Panc1 (cell line): Measurements from ENCODE around the gene UNC13B.

Experiments
- POLR2AphosphoS5 ChIP-seq: IDR thresholded peaks from 2 replicates; pipeline ENCODE4 v1.6.1; 2012; ENCODE audit warnings: mild to moderate bottlenecking, low read depth, low read length, moderate library complexity
- SIN3A ChIP-seq: IDR thresholded peaks from 2 replicates; pipeline ENCODE4 v1.6.1; 2012; ENCODE audit warnings: low read depth, mild to moderate bottlenecking, low read length, moderate library complexity, borderline replicate concordance; ENCODE audit not compliant: insufficient read depth
- TCF7L2 ChIP-seq: IDR thresholded peaks from 2 replicates; pipeline ENCODE4 v1.6.1; 2011; ENCODE audit warnings: mild to moderate bottlenecking, low read depth, low read length, inconsistent platforms
- TF ChIP-seq, protein P1 (sequence below): fragments of 450-650 bp; IDR thresholded peaks from 2 replicates; pipeline ENCODE4 v1.5.1; 2017; ENCODE audit warnings: mild to moderate bottlenecking
- TF ChIP-seq, protein P2 (sequence below), 2 experiments: IDR thresholded peaks; 2 replicates each; pipeline ENCODE4 v1.6.1; 2011 to 2012; ENCODE audit warnings: low read depth in 2 of 2, control low read depth in 1 of 2, low read length in 1 of 2, mild to moderate bottlenecking in 1 of 2, moderate library complexity in 1 of 2; ENCODE audit not compliant: insufficient read depth in 1 of 2

DNA sequence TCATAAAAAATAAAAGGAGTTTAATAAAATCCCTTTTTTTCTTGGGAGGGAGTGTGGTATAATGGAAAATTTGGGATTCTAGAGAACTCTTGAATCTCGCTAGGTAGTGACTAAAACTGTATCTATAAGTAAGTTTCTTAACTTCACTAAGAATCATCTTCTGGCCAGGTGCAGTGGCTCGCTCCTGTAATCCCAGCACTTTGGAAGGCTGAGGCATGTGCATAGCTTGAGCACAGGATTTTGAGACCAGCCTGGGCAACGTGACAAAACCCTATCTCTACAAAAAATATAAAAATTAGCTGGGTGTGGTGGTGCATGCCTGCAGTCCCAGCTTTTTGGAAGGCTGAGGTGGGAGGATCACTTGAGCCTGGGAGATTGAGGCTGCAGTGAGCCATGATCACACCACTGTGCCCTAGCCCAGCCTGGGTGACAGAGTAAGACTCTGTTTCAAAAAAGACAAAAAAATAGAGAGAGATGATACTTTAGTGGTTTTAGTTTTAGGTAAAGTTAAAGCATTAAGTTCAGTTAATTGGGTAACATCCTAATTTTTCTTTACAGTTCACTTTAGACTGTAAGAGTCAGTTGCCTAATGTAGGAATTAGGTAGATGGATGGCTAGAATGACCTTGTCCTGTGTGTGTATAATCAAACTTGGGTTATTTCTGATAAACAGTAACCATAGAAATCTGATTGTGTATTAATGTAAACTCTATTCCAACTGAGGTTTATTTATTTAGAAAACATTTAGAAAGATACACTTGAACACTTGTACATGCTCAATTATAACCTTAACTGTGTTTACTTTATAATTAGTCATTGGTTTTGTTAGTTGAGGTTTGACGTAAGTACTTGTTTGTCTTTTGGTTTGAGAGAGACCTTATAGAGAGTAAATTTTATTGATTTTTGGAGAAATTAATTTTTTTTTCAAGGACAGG lies 17.8 kb downstream of the UNC13B start:
- TF ChIP-seq TCF7L2 = no peak
- TF ChIP-seq, protein P1, sequence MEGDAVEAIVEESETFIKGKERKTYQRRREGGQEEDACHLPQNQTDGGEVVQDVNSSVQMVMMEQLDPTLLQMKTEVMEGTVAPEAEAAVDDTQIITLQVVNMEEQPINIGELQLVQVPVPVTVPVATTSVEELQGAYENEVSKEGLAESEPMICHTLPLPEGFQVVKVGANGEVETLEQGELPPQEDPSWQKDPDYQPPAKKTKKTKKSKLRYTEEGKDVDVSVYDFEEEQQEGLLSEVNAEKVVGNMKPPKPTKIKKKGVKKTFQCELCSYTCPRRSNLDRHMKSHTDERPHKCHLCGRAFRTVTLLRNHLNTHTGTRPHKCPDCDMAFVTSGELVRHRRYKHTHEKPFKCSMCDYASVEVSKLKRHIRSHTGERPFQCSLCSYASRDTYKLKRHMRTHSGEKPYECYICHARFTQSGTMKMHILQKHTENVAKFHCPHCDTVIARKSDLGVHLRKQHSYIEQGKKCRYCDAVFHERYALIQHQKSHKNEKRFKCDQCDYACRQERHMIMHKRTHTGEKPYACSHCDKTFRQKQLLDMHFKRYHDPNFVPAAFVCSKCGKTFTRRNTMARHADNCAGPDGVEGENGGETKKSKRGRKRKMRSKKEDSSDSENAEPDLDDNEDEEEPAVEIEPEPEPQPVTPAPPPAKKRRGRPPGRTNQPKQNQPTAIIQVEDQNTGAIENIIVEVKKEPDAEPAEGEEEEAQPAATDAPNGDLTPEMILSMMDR = no peak
- TF ChIP-seq, protein P2, sequence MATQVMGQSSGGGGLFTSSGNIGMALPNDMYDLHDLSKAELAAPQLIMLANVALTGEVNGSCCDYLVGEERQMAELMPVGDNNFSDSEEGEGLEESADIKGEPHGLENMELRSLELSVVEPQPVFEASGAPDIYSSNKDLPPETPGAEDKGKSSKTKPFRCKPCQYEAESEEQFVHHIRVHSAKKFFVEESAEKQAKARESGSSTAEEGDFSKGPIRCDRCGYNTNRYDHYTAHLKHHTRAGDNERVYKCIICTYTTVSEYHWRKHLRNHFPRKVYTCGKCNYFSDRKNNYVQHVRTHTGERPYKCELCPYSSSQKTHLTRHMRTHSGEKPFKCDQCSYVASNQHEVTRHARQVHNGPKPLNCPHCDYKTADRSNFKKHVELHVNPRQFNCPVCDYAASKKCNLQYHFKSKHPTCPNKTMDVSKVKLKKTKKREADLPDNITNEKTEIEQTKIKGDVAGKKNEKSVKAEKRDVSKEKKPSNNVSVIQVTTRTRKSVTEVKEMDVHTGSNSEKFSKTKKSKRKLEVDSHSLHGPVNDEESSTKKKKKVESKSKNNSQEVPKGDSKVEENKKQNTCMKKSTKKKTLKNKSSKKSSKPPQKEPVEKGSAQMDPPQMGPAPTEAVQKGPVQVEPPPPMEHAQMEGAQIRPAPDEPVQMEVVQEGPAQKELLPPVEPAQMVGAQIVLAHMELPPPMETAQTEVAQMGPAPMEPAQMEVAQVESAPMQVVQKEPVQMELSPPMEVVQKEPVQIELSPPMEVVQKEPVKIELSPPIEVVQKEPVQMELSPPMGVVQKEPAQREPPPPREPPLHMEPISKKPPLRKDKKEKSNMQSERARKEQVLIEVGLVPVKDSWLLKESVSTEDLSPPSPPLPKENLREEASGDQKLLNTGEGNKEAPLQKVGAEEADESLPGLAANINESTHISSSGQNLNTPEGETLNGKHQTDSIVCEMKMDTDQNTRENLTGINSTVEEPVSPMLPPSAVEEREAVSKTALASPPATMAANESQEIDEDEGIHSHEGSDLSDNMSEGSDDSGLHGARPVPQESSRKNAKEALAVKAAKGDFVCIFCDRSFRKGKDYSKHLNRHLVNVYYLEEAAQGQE (IDR thresholded peaks at IDR 0.05; ENCODE audit: insufficient read depth in 1 of 2, low read depth in 2 of 2, low read length in 1 of 2) = no peak
- no peak for TF ChIP-seq POLR2AphosphoS5
- no peak for TF ChIP-seq SIN3A
